Naive thymus-derived CD4-positive, alpha-beta T cell (primary cell): ENCODE results near the gene HIRA. TPM values are rescaled to one million over a fixed set of nuclear protein-coding genes. Genes with fewer than 3 reads are reported as not detected.
A peak's percentile ranks its signal among the peaks of the same experiment; 100 is the strongest.

Experiments
- ATAC-seq: fragments of 150-1000 bp; cut with Tn5 transposase; 2 replicates; pipeline ENCODE4 v1.10.0; 2021; ENCODE audit warnings: mild to moderate bottlenecking, moderate library complexity
- CTCF ChIA-PET: fragments of 350-600 bp; sonication (Branson Sonifier 250); formaldehyde crosslinking; loops from one replicate; lab custom pipeline; 2021; ENCODE audit warnings: antibody characterized with exemption; lab: Charles Lee
- POLR2A ChIA-PET: fragments of 350-600 bp; sonication (Branson Sonifier 250); formaldehyde crosslinking; loops from one replicate; lab custom pipeline; 2021; ENCODE audit warnings: antibody characterized with exemption, inconsistent platforms; lab: Charles Lee
- DNase-seq, 9 donors: peaks; one replicate each; pipeline versions ENCODE4 v3.0.0 to v3.0.0-alpha.2; 2020 to 2022; ENCODE audit warnings: mixed read lengths in 1 of 9
- H3K27ac ChIP-seq: one replicate; pipeline ENCODE4 v1.7.0; 2013; ENCODE audit warnings: mild to moderate bottlenecking, low read depth, low read length, moderate library complexity
- H3K27me3 ChIP-seq, 2 donors: one replicate each; pipeline ENCODE4 v1.7.0; 2013; ENCODE audit warnings: low read length in 2 of 2, mild to moderate bottlenecking in 2 of 2, moderate library complexity in 2 of 2; ENCODE audit not compliant: control insufficient read depth in 2 of 2, insufficient read depth in 2 of 2
- H3K36me3 ChIP-seq, 3 experiments: 1 replicate in 2 of 3; 2 replicates in 1 of 3; pipeline ENCODE4 v1.7.0; 2013; ENCODE audit warnings: low read length in 3 of 3, mild to moderate bottlenecking in 3 of 3, moderate library complexity in 1 of 3; ENCODE audit not compliant: insufficient read depth in 3 of 3, control insufficient read depth in 2 of 3
- H3K4me1 ChIP-seq, 2 donors: one replicate each; pipeline ENCODE4 v1.7.0; 2013; ENCODE audit warnings: low read length in 2 of 2, mild to moderate bottlenecking in 2 of 2, moderate library complexity in 1 of 2; ENCODE audit not compliant: control insufficient read depth in 2 of 2, insufficient read depth in 2 of 2
- H3K4me3 ChIP-seq: 2 replicates; pipeline ENCODE4 v1.7.0; 2013; ENCODE audit warnings: mild to moderate bottlenecking, low read length
- H3K9me3 ChIP-seq, 3 experiments: 1 replicate in 2 of 3; 2 replicates in 1 of 3; pipeline ENCODE4 v1.7.0; 2013; ENCODE audit warnings: low read length in 3 of 3; ENCODE audit not compliant: control insufficient read depth in 2 of 3
- H3K27ac Mint-ChIP-seq, 9 donors: one replicate each; pipeline ENCODE4 v1.8.0; 2020 to 2022; ENCODE audit warnings: mixed read lengths in 9 of 9, mild to moderate bottlenecking in 8 of 9, moderate library complexity in 5 of 9, inconsistent platforms in 2 of 9
- H3K27me3 Mint-ChIP-seq, 5 donors: one replicate each; pipeline ENCODE4 v1.8.0; 2021 to 2022; ENCODE audit warnings: mixed read lengths in 5 of 5, mild to moderate bottlenecking in 1 of 5
- H3K36me3 Mint-ChIP-seq, 5 donors: one replicate each; pipeline ENCODE4 v1.8.0; 2020 to 2022; ENCODE audit warnings: mixed read lengths in 5 of 5, mild to moderate bottlenecking in 3 of 5, inconsistent platforms in 1 of 5
- H3K4me1 Mint-ChIP-seq, 7 donors: one replicate each; pipeline ENCODE4 v1.8.0; 2020 to 2022; ENCODE audit warnings: mixed read lengths in 7 of 7, mild to moderate bottlenecking in 3 of 7, inconsistent platforms in 1 of 7
- H3K4me3 Mint-ChIP-seq, 10 donors: one replicate each; pipeline ENCODE4 v1.8.0; 2020 to 2022; ENCODE audit warnings: mild to moderate bottlenecking in 10 of 10, mixed read lengths in 10 of 10, moderate library complexity in 6 of 10, inconsistent platforms in 2 of 10
- H3K9me3 Mint-ChIP-seq, 11 donors: one replicate each; pipeline ENCODE4 v1.8.0; 2020 to 2022; ENCODE audit warnings: mixed read lengths in 11 of 11, mild to moderate bottlenecking in 4 of 11, inconsistent platforms in 1 of 11, moderate library complexity in 1 of 11
- intact Hi-C, 2 donors: fragments of 100-400 bp; cut with micrococcal nuclease; formaldehyde crosslinking; loops; one replicate each; pipeline ENCODE4 v1.15.1; 2023
- polyA plus RNA-seq, 2 donors: library from polyadenylated mRNA; unstranded; fragments of 300-500 nt; fragmentation: Illumina TruSeq; gene quantifications; one replicate each; pipeline ENCODE4 v1.2.3, GENCODE V29; 2021
- total RNA-seq, 6 experiments: library from RNA in 5 of 6; stranded (reverse) in 5 of 6; gene quantifications; 1 replicate in 5 of 6; 2 replicates in 1 of 6; pipeline ENCODE4 v1.2.3 and lab custom pipeline; 2021 to 2026

The HIRA gene
- total and polyA plus RNA-seq, 7 experiments from 2014 or later, result 2.8 to 42.3 (median 22.5) TPM

DNA sequence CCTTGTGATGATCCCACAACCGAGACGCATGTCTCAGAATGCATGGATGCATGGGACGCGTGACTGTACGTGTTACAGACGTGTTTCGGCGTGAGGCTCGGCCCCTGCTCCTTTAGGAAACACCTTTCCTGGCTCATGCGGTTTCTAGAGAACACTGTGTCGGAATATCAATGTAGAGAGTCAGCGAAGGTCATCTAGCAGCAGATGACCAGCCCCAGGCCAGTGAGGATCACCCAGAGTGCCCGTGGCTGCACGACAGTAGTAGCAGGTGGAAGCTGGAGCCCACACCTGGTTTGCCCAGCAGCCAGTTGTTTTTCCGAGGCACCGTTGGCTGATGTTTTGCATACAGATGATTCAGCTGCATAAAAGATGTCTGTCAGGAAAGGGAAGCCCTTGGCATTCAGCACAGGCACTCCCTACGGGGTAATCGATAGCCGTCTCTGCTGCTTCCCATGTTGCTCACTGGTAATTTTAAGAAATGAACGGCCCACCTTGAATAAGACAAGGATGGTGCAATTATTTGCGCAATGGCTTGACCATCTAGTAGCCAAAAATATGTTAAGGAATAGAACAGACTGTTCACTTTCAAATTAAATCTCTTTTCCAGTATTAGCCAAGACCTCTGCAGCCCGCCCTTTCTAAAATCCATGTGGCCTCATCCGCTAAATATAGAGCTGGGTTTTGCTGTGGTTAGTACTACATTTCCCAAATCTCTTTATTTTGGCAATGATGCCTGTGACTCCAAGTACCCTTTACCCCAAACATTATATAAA lies 138.9 kb downstream of the HIRA start:
- CTCF ChIA-PET, result interaction anchor here (0.7 kb wide), 2 partner anchors 10 to 12 kb away, joined by 3 read pairs; no protein-coding TSS in a partner anchor
- peak overlapping the region; percentile 82 for H3K4me3 ChIP-seq

DNA sequence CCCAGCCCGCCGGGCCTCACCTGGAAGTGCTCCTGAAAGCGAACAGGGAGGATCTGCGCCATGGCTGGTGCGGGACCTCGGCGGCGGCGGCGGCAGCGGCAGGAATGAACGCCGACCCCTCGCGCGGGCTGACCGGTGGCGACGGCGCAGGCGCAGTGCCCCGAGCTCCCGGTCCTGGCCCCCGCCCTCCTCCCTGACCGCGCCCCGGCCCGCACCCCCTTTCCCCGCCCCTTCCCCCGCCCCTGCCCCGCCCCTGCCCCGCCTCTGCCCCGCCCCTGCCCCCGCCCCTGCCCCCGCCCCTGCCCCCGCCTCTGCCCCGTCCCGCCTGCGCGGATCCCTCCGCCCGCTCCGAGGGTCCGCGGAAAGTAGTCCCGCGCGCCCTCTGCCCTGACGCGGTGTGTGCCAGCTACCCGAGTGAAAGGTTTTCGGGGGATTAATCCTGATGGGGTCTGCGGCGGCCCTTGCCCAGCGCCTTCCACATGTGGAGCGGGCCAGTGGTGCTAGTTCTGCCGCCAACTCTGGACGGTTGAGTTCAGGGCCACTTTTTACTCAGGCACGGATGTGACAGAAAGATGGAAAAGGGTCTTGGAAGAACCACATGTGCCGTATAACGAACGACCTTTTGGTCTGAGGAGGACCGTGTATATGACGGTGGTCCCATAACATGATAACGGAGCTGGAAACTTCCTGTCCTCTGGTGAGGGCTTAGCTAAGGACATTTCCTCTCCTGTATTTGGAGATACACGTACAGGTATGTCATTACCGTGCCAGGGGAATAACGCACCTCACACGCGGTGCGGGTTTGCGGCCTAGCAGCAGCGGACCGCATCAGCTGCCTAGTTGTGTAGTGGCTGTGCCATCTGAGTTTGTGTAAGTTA lies 139.7 kb downstream of the HIRA start, which contains the start of gene CLTCL1:
TSS of gene CLTCL1 (minus strand) at position 140 of the 878 bp plus-strand sequence. CDS start at position 62, 78 bp downstream.
- Histone ChIP-seq H3K4me3 (peak within 1 kb of the TSS; percentile 82), H3K9me3 (no peaks in the 10 kb centered on the region), H3K27ac (peak within 1 kb of the TSS; percentile 76), H3K36me3 (no peaks in the 10 kb centered on the region), H3K27me3 (no peaks in the 10 kb centered on the region), H3K4me1 (peaks cover 6 to 8% of the 10 kb centered on the region in 2 donors)
- ATAC-seq, result peak; percentile 90
- peak within 1 kb of the TSS; percentile 64 to 93 (median 85) for H3K27ac Mint-ChIP-seq
- H3K9me3 Mint-ChIP-seq, result no peaks in the 10 kb centered on the region
- peaks cover 13 to 33% (median 25%) of the 10 kb centered on the region in 7 donors for H3K4me1 Mint-ChIP-seq
- peak; percentile 38 to 81 (median 67) for DNase-seq
- H3K27me3 Mint-ChIP-seq, result peaks cover 5 to 55% (median 23%) of the 10 kb centered on the region in 5 donors
- no peaks in the 10 kb centered on the region for H3K36me3 Mint-ChIP-seq
- ChIA-PET POLR2A (interaction anchor here (0.6 to 1.7 kb wide), 3 partner anchors 11 to 181 kb away, joined by 4 to 8 read pairs (median 6); partner anchors contain the start of gene DGCR2), CTCF (interaction anchor here (0.7 kb wide), 2 partner anchors 11 to 13 kb away, joined by 3 read pairs; no protein-coding TSS in a partner anchor)
- intact Hi-C loops, result loop anchor here (1.0 to 10.0 kb wide), 9 partner anchors 113 to 309 kb away; partner anchors contain the start of genes DGCR2 (in 2 of the 2), CDC45 (in 1 of the 2), ESS2 (in 1 of the 2) and MRPL40 (in 1 of the 2)
- peak within 1 kb of the TSS; percentile 76 to 93 (median 92) for H3K4me3 Mint-ChIP-seq

More for the DNA sequence above, 138.9 kb downstream of the HIRA start:
- ATAC-seq (no peak), DNase-seq (peak in 1 of 9 donors; percentile 4)
- Mint-ChIP-seq H3K9me3 (no peaks in the 10 kb centered on the region), H3K36me3 (no peaks in the 10 kb centered on the region), H3K27ac (peak overlapping the region in 8 of 9 donors; percentile 73 to 93 (median 86)), H3K4me1 (peaks cover 13 to 33% (median 25%) of the 10 kb centered on the region in 7 donors), H3K27me3 (peaks cover 5 to 47% (median 15%) of the 10 kb centered on the region in 5 donors), H3K4me3 (peak overlapping the region; percentile 76 to 93 (median 92))
- Histone ChIP-seq H3K4me1 (peaks cover 6 to 8% of the 10 kb centered on the region in 2 donors), H3K9me3 (no peaks in the 10 kb centered on the region), H3K27me3 (no peaks in the 10 kb centered on the region), H3K27ac (peak overlapping the region; percentile 76), H3K36me3 (no peaks in the 10 kb centered on the region)
- intact Hi-C loops, result loop anchor here (1.0 to 10.0 kb wide), 3 partner anchors 170 to 185 kb away; partner anchors contain the start of genes CDC45 (in 1 of the 2), DGCR2 (in 1 of the 2) and UFD1 (in 1 of the 2)
- POLR2A ChIA-PET, result interaction anchor here (0.6 to 1.7 kb wide), 3 partner anchors 11 to 182 kb away, joined by 4 to 8 read pairs (median 6); partner anchors contain the start of gene DGCR2

DNA sequence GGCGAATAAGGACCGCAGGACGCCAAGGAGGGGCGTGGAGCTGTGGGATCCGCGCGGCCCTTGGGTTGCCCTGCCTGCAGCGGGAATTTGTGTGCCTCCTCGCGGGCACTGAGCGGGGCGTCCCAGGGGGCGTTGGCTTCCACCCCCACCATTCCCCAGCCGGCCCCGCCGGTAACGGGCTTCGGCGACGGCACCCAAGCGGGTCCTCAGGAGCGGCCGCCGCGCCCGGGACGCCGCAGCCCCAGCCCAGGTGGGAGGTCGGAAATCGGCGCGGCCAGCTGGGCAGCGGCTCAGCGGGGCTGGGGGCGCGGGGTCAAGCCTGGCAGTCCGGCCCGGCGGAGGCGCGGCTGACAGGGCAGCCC lies 140.3 kb downstream of the HIRA start:
- ChIA-PET CTCF (no interaction called here), POLR2A (interaction anchor here (1.7 kb wide), 1 partner anchor 180 kb away, joined by 6 read pairs; no protein-coding TSS in a partner anchor)
- DNase-seq (peak in 5 of 9 donors; percentile 18 to 54 (median 25)), ATAC-seq (peak; percentile 42)
- Mint-ChIP-seq H3K4me1 (peaks cover 13 to 33% (median 24%) of the 10 kb centered on the region in 7 donors), H3K27me3 (peaks cover 5 to 59% (median 23%) of the 10 kb centered on the region in 5 donors), H3K27ac (peak overlapping the region in 6 of 9 donors; percentile 57 to 77 (median 64)), H3K4me3 (peak overlapping the region; percentile 76 to 93 (median 86)), H3K36me3 (no peaks in the 10 kb centered on the region), H3K9me3 (no peaks in the 10 kb centered on the region)
- Histone ChIP-seq H3K27me3 (no peaks in the 10 kb centered on the region), H3K9me3 (no peaks in the 10 kb centered on the region), H3K27ac (peak overlapping the region; percentile 58), H3K4me3 (peak overlapping the region; percentile 53), H3K36me3 (no peaks in the 10 kb centered on the region), H3K4me1 (peaks cover 6 to 8% of the 10 kb centered on the region in 2 donors)
- intact Hi-C loops, result loop anchor here (1.0 to 10.0 kb wide), 9 partner anchors 112 to 310 kb away; partner anchors contain the start of genes CDC45 (in 1 of the 2), DGCR2 (in 1 of the 2), ESS2 (in 1 of the 2) and MRPL40 (in 1 of the 2)

DNA sequence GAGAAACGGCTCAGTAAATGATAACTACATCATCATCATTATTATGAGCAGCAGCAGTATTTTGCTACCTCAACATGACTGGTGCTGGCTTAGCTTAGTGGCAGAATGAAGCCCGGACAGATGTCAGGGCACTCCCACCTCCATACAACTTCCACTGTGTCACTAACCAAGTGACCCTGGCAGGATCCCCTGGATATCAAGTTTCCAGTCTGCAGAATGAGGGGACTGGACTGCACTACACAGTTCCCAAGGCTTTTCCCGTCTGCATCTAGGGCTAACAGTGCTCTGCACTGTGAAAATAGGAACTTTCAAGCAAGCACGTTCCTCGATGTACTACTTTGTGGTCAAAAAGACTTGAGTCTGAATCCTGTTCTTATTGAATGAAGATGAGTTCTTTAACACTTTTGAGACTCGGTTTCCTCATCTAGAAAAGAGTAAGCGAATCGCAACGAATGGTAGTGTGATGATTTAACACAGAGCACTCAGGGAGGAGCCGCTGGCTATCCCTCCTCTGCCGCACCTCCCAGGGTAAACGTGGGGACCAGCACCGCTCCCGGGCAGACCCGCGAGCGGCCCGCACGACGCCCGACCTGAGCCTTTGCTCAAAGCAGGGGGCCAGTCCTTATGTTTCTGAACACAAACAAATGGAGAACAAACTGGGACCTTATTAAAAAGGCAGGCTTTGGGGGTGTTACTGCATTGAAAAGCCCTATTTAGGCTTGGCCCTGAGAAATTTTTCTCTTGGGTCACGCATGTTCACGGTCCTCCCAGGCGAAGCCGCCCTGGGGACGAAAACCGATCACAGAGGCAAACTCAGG lies 140.9 kb downstream of the HIRA start:
- peak overlapping the region in 7 of 9 donors; percentile 29 to 77 (median 64) for H3K27ac Mint-ChIP-seq
- ChIA-PET CTCF (no interaction called here), POLR2A (no interaction called here)
- no peaks in the 10 kb centered on the region for H3K9me3 Mint-ChIP-seq
- peak overlapping the region; percentile 76 to 91 (median 86) for H3K4me3 Mint-ChIP-seq
- H3K9me3 ChIP-seq, result no peaks in the 10 kb centered on the region
- H3K36me3 Mint-ChIP-seq, result no peaks in the 10 kb centered on the region
- H3K4me1 ChIP-seq, result peaks cover 6 to 8% of the 10 kb centered on the region in 2 donors
- no peaks in the 10 kb centered on the region for H3K27me3 ChIP-seq
- H3K4me3 ChIP-seq, result peak overlapping the region; percentile 53
- peaks cover 13 to 33% (median 24%) of the 10 kb centered on the region in 7 donors for H3K4me1 Mint-ChIP-seq
- peaks cover 5 to 55% (median 23%) of the 10 kb centered on the region in 5 donors for H3K27me3 Mint-ChIP-seq
- intact Hi-C loops, result loop anchor here (1.0 to 10.0 kb wide), 9 partner anchors 111 to 310 kb away; partner anchors contain the start of genes CDC45 (in 1 of the 2), DGCR2 (in 1 of the 2), ESS2 (in 1 of the 2) and MRPL40 (in 1 of the 2)
- H3K27ac ChIP-seq, result peak overlapping the region; percentile 58
- no peaks in the 10 kb centered on the region for H3K36me3 ChIP-seq
- ATAC-seq (no peak), DNase-seq (peak in 3 of 9 donors; percentile 1 to 19 (median 15))

DNA sequence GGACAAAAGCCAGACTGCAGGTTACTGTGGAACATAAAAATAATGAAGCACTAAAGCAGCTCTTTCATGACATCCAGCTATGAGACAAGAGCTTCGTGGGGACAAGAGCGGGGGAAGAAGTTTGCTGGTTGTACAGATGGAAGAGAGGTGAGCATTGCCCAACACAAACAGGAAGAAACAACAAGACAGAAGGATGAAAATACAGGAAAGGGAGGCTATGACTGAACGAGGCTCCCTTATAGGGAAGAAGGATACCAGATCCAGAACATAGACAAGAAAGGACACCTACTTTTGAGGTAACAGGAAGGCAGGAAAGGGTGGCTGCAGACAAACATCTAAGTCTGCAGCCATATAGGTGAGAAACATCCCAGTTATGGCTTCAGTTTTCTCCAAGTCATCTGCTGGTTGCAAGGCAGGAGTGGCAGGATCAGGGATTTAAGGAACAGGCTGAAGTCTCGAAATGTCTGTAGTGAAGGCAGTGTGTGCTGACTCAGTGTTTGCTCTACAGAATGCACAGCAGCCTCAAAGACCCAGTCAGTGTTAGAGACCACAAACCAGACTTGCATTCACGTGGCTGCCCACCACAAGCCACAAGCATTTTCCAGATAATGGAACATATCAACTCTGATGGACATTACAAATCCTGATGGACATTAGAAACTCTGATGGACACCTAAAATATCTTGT lies 141.9 kb downstream of the HIRA start:
- Histone ChIP-seq H3K27me3 (no peaks in the 10 kb centered on the region), H3K4me1 (peaks cover 6 to 8% of the 10 kb centered on the region in 2 donors), H3K4me3 (no peak overlapping the region), H3K36me3 (no peaks in the 10 kb centered on the region), H3K27ac (no peak overlapping the region), H3K9me3 (no peaks in the 10 kb centered on the region)
- peak overlapping the region in 6 of 10 donors; percentile 1 to 72 (median 18) for H3K4me3 Mint-ChIP-seq
- H3K9me3 Mint-ChIP-seq, result no peaks in the 10 kb centered on the region
- intact Hi-C loops, result loop anchor here (2.0 to 10.0 kb wide), 5 partner anchors 145 to 311 kb away; partner anchors contain the start of genes CDC45 (in 1 of the 2), ESS2 (in 1 of the 2) and UFD1 (in 1 of the 2)
- ATAC-seq (no peak), DNase-seq (peak in 1 of 9 donors; percentile 13)
- peak overlapping the region in 1 of 9 donors; percentile 33 for H3K27ac Mint-ChIP-seq
- H3K27me3 Mint-ChIP-seq, result peaks cover 5 to 55% (median 23%) of the 10 kb centered on the region in 5 donors
- ChIA-PET POLR2A (interaction anchor here (0.6 kb wide), 1 partner anchor 1582 kb away, joined by 3 read pairs; no protein-coding TSS in a partner anchor), CTCF (no interaction called here)
- H3K4me1 Mint-ChIP-seq, result peaks cover 13 to 33% (median 24%) of the 10 kb centered on the region in 7 donors
- no peaks in the 10 kb centered on the region for H3K36me3 Mint-ChIP-seq
